A204.1 (cell line): ENCODE measurements around the gene BIK.
"Not testable (repeated sequence)": the region's sequence is repeated elsewhere in the genome, so short reads cannot be mapped to it uniquely, and the experiment has no call there.

ENCODE experiments used
- FAIRE-seq: peaks from 2 replicates; lab custom pipeline; 2012; peaks lifted over from hg19 to GRCh38; lab: Jason Lieb, UNC

BIK gene

DNA sequence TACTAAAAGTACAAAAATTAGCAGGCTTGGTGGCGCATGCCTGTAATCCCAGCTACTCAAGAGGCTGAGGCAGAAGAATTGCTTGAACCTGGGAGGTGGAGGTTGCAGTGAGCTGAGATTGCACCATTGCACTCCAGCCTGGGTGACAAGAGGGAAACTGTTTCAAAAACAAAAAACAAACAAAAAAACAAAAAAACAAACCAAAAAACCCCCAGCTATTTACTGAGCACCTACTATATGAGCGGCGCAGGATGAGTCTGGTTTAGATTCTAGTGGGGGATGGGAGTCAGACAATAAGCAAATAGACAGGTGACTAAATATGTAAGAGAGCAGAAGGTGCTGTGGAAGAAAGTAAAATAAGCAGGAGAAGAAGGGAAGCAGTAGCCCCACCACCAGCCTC is 5.6 kb upstream of the BIK start:
- not testable (repeated sequence) for FAIRE-seq

DNA sequence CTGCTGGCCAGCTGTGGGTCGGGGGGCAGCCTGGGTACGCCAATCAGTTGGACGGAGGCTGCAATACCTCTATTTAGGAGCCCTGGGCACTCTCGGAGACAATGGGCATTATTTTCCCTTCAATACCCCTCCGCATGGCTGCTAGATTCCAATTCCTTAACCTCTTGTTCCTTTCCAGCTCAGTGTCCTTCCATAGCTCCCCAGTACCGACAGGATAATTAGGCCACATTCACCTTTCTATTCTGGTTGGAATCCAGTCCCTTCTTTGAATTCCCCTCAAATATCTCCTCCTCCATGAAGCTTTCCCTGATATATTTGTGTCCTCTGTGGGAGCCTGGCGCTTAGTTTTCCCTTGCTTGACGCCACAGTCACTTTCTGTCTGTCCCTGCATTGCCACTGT is 4.2 kb upstream of the BIK start:
- no peak for FAIRE-seq

DNA sequence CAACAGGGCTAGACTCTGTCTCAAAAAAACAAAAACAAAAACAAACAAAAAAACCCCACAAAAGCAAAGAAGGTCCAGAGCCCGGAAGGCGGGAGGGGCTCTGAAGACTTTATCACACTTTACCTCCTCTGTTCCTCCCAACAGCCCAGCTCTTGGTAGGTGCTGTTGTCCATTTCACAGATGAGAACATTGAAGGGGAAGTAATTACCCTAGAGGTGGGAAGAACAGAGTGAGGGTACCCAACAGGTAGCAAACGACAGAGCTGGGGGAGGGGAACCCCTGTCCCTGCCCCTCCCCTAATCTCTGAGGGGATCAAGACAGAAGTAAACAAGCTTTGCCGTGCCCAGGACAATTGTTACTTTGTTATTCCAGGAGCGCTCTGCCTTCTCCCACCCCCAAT is 1.0 kb upstream of the BIK start:
- no peak for FAIRE-seq

DNA sequence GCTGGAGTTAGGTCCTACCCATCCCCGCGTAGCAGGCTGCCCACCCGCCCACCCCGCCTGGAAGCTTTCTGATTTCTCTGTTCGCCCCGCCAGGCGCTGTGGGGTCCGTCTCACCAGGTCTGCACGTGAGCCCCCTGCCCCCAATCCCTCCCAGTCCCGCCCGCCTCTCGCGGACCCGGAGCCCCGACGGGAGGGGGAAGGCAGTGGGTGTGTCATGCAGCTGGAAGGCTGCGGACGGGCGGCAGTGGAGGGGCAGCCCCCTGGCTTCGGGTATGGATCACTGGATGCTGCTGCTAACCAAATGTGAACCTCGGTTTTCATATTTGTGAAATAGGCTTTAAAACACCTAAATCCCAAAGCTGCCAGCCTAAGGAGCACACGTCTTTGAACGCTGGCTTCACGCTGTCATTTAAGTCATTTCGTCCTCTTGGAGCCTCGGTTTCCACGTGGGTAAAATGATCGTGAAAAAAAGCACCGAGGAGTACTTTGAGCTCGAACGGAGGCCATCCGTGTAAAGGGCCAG is 568 bp upstream of the BIK start:
- FAIRE-seq = no peak

DNA sequence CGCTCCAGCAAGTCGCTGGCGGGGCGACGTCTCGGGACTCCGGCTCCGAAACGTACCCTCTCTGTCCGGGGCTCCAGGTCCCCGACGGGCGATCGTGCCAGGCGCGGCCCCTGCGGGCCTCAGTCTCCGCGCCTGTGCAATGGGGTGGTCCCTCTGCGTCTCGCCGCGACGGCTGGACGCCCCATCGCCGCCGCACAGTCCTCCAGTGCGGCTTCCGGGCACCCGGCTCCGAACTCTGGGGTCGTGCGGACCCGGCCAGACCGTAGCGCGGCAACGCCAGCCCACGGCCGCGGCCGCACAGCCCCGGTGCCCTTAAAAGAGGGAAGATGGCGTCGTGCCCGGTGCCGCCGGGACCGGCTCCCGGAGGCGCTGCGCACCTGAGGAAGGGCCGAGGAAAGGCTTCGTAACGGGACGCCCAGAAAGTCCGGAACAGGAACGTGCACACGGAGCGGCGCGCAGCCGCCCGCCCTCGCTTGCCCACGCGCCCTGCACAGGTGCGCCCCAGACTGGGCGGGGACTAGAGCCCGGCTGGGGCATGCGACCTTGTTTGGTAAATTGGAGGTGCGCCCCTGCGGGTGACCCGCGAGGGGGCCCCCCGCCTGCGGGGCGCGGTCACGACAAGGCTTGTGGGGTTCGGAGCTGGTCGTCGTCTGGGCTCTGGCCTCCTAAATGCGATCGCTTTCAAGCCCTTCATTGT is 525 bp downstream of the BIK start:
- FAIRE-seq = no peak

DNA sequence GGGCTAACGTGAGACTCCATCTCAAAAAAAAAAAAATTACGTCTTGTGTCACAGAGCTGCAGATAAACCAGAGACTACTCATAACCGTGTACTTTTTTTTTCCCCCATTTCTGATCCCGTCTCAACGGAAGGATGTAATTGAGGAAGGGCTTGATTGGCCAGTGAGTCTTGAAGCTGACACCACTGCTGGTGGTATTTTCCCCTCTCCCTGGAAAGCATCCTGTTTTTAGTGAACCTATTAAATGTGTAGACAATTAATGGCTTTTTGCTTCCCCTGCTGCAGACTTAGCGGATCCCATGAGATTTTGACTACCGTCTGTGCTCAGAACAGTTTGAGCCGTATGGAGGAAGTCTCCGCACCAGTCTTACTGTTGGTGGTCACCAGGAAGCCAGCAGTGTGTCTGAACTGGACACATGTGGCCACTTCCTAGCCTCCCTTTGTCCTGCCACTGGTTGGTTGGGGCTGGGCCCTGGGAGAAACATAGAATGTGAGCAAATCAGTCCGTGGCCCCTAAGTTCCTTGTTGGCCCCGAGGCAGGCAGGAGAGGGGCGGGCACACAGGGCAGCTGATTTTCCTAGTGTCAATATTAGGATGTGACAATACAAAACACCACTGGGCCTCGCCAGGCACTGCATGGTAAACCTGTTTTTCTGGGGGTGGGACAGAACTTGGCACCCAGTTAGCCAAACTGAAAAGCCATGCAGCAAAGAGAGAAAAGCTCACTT is 3.1 kb downstream of the BIK start:
- no peak for FAIRE-seq

DNA sequence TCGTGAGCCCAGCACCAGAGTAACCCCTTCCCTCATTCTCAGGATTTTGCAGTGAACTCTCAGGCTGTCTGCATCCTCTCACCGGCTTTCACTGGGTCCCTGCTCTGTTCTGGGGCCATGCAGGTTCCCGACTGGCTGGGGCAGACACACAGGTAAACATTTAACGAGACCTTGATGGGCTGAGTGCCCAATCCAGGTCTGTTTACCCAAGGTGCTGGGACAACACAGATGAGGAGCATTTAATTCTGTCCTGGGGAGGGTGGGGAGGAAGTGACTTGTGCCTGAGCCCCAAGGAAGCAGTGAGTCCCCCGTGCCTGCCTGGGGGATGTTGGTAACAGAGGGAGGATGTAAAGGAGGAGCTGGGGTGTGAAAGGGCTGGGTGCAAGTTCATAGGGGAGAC is 4.4 kb downstream of the BIK start:
- no peak for FAIRE-seq

DNA sequence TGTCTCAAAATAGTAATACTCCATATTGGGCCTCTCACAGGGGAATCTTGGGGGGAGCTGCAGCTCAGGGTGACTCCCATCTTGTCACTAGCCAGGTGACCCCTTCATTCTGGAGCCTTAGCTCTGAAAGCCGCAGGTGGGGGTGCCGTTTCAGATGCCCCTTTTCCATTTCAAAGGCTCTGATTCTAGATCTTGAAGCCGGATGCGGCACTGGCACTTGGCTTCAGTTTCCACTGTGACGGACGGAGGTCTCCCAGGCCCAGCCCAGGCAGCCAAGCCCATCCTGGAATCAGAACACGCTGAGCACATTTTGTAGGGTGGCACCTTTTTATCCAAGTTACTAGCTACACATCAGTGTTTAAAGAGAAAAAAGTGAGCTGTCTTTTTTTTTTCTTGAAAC is 6.4 kb downstream of the BIK start:
- no peak for FAIRE-seq

DNA sequence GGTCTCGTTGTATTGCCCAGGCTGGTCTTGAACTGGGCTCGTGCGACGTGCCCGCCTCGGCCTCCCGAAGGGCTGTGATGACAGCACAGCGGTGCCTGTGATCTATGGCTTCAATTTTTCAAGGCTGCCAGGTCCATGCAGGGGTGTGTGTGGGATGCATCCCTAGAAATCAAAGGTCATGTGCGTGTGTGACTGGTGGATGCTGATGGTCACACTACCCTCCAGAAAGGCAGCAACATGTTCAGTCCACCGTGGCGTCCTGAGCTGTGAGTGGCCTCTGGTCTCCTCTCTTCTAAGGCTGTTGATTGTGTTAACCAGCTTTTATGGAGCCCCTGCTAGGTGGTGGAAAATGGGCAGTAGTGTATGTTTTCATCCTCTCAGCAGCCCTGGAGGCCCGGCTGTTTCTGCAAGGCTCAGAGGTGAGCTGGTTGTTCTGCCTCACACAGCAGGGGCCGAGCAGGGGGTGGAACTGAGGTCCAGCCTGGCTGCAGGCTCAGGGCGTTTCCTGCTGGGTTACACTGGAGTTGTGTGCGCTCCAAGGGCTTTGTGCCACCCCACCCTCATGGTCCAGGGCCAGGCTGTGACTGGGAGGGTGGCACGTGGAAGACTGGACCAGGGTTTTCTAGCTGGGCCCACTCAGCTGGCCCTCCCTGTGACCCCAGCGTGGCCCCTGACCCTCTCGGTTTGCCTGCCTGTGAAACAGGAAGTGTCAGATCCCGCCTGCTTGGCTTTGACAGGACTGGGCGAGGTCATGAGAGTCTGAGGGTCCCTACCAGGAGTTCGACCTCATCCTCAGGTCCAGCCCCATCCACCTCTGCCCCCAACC is 7.7 kb downstream of the BIK start:
- no peak for FAIRE-seq

DNA sequence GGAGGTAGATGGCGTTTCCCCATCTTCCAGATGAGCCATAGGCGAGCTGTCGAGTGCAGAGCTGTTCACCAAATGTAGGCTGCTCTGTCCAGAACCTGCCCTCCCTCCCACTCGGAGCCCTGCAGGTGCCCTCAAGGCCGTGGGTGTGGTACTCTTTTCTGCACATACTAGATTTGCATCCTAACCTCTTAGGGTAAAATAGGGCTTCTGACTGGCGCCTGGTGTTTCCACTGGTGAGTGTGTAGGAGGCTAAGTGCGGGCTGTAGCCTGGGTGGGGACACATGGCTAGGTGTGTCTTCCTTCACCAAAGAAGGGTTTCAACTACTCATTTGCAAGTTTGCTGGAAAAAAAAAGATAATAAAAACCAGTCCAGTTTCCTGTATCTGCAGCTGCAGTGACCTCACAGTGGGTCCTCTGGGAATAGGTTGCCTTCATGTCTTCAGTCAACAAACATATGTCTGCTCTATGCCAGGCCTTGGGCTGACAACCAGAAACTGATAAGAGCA is 8.5 kb downstream of the BIK start:
- no peak for FAIRE-seq

DNA sequence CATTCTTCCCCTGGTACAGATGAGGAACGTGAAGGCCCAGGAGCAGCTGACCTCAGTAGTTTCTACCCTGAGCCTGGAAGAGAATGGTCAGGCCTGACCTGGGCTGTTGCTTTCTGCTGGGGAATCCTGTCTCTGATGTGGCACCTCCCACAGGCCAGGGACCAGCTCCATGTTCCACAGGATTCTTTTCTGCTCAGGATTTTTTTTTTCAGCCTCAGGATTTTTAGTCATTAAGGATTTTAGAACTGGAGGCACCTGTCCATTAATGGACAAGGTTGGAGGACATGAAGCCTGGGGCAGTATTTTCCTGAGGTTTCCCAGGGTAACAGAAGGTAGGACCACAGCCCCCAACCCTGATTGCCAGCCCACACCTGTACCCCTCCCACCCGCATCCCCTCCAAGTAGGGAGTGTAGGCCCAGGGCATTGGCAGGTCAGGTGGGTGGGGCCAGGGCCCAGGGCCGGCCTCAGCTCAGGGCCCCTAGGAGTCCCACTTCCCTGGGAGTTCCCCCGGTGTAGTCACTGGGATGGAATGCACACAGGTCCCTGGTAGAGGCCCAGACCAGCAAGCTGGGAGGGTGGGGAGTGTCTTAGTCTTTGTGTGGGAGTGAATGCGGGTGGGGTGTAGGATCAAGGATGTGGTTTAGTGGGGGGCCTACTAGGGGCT is 16.1 kb downstream of the BIK start:
- FAIRE-seq = no peak

DNA sequence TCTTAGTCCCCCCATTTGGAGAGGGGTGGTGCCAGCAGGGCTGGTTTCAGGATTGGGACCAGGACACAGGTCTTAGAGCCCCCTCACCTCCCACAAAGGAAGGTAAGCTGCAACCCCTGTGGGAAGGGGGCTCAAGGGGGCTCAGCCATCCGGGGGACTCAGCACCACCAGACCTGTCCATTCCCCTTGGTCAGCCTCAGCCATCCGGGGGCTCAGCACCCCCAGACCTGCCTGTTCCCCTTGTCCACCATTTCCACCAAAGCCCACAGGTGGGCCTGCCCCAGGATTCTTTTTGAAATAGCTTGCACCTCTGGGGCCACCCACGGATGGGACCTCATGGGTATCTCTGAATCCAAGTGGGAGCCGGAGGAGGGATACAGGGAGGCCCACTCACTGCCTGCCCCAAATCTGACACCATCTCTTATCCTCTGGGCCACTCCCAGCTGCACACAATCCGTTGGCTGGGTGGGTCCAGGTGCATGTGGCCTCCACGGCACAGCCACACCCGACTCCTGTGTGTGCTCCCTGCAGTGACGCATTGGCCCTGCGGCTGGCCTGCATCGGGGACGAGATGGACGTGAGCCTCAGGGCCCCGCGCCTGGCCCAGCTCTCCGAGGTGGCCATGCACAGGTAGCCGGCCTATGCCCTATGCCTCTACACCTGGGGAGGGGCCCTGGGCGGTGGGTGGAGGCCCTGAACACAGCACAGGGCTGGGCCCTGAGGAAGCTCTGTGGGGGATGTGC is 16.8 kb downstream of the BIK start:
- FAIRE-seq = no peak

DNA sequence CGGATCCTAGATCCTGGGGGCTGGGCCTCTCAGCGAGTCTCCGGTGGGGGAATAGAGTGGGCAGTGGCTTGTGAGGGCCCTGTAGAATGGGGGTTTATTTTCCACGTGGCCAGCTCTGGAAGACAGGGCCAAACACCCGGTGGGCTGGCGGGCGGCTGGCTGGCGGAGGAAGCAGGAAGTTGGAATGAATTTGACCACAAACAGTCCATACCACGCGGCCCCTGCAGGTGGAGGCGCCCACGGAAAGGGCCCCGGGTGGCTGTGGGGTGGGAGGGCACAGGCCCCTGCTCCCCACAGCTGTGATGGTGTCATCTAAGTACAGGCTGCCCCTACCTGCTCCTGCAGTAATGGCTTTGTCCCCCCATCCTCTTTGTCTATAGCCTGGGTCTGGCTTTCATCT is 17.6 kb downstream of the BIK start:
- no peak for FAIRE-seq

DNA sequence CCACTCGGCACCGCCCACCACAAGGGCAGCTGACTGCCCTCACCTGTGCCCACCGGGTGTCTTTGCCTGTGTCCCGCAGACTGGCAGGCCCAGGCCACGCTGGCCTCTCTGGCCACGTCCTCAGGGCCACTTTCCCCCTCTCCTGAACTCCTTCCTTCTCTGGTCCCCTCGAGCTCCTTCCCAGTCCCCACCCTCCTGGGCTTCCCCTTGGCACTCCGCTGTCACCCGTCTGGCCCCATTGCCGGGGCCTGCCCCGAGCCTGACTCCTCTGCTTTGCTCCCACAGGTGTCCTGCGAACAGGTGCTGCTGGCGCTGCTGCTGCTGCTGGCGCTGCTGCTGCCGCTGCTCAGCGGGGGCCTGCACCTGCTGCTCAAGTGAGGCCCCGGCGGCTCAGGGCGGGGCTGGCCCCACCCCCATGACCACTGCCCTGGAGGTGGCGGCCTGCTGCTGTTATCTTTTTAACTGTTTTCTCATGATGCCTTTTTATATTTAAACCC is 18.4 kb downstream of the BIK start:
- no peak for FAIRE-seq

DNA sequence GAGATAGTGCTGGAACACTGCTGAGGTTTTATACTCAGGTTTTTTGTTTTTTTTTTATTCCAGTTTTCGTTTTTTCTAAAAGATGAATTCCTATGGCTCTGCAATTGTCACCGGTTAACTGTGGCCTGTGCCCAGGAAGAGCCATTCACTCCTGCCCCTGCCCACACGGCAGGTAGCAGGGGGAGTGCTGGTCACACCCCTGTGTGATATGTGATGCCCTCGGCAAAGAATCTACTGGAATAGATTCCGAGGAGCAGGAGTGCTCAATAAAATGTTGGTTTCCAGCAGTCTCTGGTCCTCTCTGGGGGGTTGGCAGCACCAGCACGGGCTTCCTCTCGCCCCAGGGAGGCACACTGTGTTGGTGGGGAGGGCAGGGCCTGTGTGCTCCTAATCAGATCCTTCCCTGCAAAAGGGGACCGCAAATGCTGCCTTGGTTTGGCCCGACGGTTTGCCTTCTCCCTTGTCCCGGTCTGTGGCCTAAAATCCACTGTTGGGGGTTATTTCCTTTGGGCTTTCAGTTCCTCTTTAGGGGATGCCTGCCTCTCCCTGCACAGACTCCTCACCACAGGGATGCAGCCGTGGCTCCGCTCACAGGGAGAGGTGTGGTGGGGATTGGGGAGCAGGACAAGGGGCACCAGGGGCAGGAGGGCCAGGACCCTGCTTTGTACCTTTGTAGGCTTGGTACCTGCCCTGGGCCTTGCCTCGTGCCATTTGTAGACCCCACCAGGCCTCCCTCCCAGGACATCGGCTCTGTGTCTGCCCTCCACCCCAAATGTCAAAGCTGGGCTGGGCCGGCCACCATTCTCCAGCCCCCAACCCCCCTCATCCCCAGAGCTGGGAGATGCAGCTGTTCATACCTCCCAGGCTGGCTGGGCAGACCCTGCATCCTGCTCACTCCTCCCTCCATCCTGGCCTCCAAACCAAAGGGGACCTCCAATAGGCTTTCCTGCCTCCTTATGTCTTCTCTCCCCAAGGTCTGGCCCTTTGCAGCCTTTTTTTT is 19.2 kb downstream of the BIK start:
- no peak for FAIRE-seq

DNA sequence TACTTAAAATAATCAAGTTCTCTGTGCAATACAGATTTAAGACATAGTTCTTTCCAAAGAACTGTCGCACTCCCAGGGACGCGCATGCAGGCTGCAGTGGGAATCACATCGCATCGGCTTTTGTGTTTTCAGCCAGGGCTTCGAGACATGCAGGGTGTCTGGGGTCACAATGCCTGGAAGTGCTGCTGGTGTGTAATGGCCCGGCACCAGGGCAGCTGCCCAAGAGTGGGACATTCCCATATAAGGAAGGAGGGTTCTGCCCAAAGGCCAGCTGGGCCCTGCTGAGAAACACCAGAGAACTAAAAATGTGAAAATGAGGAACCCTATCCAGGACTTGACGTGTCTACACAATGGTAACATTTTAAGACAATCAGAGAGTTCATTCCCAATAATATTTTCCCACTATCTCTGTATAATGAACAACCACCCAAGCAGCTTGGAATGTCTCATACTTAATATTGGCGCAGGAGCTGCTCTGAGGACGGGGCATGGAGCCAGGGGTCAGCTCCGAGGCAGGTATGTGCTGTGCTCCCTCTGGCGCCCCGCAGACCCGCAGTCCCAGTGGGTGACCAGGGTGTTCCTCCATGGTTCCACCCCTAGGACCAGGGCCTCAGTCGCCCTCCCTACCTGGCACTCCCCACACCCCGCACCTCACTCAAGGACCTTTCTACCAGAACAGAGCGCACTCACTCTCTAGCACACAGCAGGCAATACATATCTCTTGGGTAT is 21.4 kb downstream of the BIK start:
- FAIRE-seq = no peak

DNA sequence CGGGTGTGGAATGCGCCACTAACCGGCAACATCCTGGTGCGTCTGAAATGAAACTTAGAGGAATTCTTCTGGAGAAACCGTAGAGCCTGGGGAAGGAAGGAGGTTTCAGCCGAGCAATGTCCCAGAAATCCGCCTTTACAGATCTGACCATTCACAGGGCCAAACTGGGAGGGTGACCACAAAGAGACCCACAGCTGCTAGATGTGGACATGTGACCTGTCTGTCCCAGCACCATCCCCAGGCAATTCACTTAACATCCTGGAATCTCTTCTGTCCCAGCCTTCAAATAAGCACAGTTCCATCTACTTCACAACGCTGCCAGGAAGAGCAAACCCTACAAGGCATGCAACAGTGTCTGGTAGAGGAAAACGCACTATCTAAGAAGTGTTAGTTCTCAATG is 22.9 kb downstream of the BIK start:
- FAIRE-seq = no peak

DNA sequence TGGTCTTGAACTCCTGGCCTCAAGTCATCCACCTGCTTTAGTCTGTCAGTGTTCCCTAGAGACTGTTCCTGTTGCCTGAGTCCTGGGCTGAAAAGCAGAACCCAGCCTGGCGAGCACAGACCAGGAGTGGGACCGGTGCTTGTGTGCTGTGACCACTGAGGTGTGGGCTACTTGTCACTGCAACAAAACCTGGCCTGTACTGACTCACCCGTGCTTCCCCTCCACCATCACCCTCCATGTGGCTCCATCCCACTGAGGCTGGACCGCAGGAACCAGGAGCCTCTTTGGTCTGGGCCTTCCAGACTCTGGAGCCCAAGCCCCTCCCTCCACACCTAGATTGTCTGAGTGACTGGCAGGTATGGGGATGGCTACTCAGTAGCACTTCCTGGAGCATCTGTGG is 24.0 kb downstream of the BIK start:
- FAIRE-seq = no peak

DNA sequence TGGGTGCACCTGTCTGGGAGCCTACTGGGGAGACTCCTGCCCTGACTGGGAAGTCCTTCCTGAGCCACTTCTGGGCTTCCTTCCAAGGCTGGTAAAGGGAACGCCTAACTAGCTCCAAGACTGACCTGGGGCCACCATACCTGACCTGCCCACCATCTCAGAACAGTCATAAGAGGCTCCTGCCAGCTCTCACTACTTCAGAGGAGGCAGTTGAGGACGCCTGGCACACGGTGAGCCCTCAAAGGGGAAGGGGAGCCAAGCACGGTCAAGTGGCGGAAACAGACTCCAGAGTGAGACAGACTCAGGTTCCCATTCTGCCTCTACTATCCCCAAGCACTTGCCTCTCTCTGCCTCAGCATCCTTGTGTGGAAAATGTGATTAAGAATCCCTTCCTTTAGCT is 25.0 kb downstream of the BIK start:
- no peak for FAIRE-seq
